GM18858 (cell line): ENCODE results near the gene ZNG1B.
"Not testable (repeated sequence)": the region's sequence is repeated elsewhere in the genome, so short reads cannot be mapped to it uniquely, and the experiment has no call there.

Experiments
- ATAC-seq: cut with Tn5 transposase; IDR thresholded peaks from one replicate; pipeline ENCODE4 v1.9.1; 2021; ENCODE audit not compliant: unreplicated experiment

Gene ZNG1B

GRCh38 chr2:113503094-113504042 is 65.9 kb downstream of the ZNG1B start:
- not testable (repeated sequence) for ATAC-seq

- not testable (repeated sequence) for ATAC-seq
These were observed 66.6 kb downstream of the ZNG1B start for GRCh38 chr2:113504081-113504480.

- ATAC-seq = not testable (repeated sequence)
These were observed 70.1 kb downstream of the ZNG1B start for GRCh38 chr2:113507394-113508140.

- ATAC-seq = not testable (repeated sequence)
These were observed 70.7 kb downstream of the ZNG1B start for GRCh38 chr2:113508187-113508586.

GRCh38 chr2:113510913-113511312 is 73.4 kb downstream of the ZNG1B start:
- not testable (repeated sequence) for ATAC-seq

- ATAC-seq = not testable (repeated sequence)
These were observed 74.4 kb downstream of the ZNG1B start for GRCh38 chr2:113511859-113512258.

- not testable (repeated sequence) for ATAC-seq
These were observed 78.0 kb downstream of the ZNG1B start for GRCh38 chr2:113515457-113515856.

- not testable (repeated sequence) for ATAC-seq
These were observed 78.5 kb downstream of the ZNG1B start for GRCh38 chr2:113515995-113516394.

- not testable (repeated sequence) for ATAC-seq
These were observed 79.5 kb downstream of the ZNG1B start for GRCh38 chr2:113517025-113517424.

GRCh38 chr2:113520837-113521236 is 83.3 kb downstream of the ZNG1B start:
- not testable (repeated sequence) for ATAC-seq

- ATAC-seq = not testable (repeated sequence)
These were observed 84.0 kb downstream of the ZNG1B start for GRCh38 chr2:113521492-113521891.

GRCh38 chr2:113524986-113525385 is 87.5 kb downstream of the ZNG1B start:
- ATAC-seq = not testable (repeated sequence)

GRCh38 chr2:113527350-113528045 is 90.0 kb downstream of the ZNG1B start:
- ATAC-seq = peak; percentile 71

GRCh38 chr2:113528126-113528525 is 90.6 kb downstream of the ZNG1B start:
- not testable (repeated sequence) for ATAC-seq

- not testable (repeated sequence) for ATAC-seq
These were observed 91.4 kb downstream of the ZNG1B start for GRCh38 chr2:113528904-113529303.

- ATAC-seq = not testable (repeated sequence)
These were observed 95.5 kb downstream of the ZNG1B start for GRCh38 chr2:113532991-113533390.

- ATAC-seq = not testable (repeated sequence)
These were observed 99.1 kb downstream of the ZNG1B start for GRCh38 chr2:113536573-113536972.

GRCh38 chr2:113540834-113541203 is 103.3 kb downstream of the ZNG1B start:
- ATAC-seq = not testable (repeated sequence)

- not testable (repeated sequence) for ATAC-seq
These were observed 103.9 kb downstream of the ZNG1B start for GRCh38 chr2:113541204-113541975.

- ATAC-seq = not testable (repeated sequence)
These were observed 104.5 kb downstream of the ZNG1B start for GRCh38 chr2:113541976-113542485.
